ENCODE measurements around the gene ASCC3. TPM values are rescaled to one million over a fixed set of nuclear protein-coding genes. Genes with fewer than 3 reads are reported as not detected.

ASCC3 gene
- total and polyA plus RNA-seq, 2 experiments from 2014 or later = 92.9 to 129 TPM

DNA sequence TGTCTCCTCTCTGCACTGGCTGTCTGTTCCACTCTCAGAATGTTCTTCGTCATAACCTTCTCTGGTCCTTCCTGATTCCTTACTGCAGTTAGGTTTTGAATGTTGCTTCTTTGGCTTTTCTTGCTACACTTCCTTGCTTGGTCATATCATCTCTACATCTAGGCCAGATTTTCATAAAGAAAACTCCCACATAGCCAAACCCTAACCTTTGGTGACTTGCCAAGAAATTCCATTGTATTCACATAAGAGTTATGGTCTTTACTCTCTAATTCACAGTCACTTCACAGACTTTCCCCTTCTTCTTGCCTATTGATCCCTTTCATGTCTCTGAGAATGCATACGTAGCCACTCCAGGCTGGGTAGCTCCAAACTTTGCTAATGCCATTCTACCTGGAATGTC, 374.5 kb downstream of the ASCC3 start:
- Histone ChIP-seq H3K4me1 (ENCODE audit: insufficient read depth) (no peaks in the 10 kb centered on the region), H3K9me2 (ENCODE audit: insufficient read depth) (no peaks in the 10 kb centered on the region), H3K27me3 (ENCODE audit: insufficient read depth) (no peaks in the 10 kb centered on the region), H3K79me2 (replicated peaks; ENCODE audit: insufficient read depth) (no peaks in the 10 kb centered on the region), H3K4me2 (no peak overlapping the region), H3K27ac (ENCODE audit: low read depth) (no peak overlapping the region), H3K4me3 (no peak overlapping the region), H3F3A (replicated peaks; ENCODE audit: low read depth) (no peaks in the 10 kb centered on the region), H2AFZ (no peak overlapping the region), H4K20me1 (replicated peaks; ENCODE audit: insufficient read depth) (no peaks in the 10 kb centered on the region), H3K36me3 (ENCODE audit: insufficient read depth) (no peaks in the 10 kb centered on the region)
- H3K4me1 Mint-ChIP-seq = no peaks in the 10 kb centered on the region
- DNase-seq (ENCODE audit: low spot score) = no peak
- ATAC-seq = no peak
- TF ChIP-seq STAT1 (IDR thresholded peaks at IDR 0.05; ENCODE audit: unreplicated experiment) = no peak
- no peak for TF ChIP-seq EZH2 (IDR thresholded peaks at IDR 0.05; ENCODE audit: low read depth, unreplicated experiment)
- no peak for TF ChIP-seq CTCF (conservative IDR thresholded peaks at IDR 0.05; ENCODE audit: low read depth in 2 of 2)
- TF ChIP-seq, protein P1, sequence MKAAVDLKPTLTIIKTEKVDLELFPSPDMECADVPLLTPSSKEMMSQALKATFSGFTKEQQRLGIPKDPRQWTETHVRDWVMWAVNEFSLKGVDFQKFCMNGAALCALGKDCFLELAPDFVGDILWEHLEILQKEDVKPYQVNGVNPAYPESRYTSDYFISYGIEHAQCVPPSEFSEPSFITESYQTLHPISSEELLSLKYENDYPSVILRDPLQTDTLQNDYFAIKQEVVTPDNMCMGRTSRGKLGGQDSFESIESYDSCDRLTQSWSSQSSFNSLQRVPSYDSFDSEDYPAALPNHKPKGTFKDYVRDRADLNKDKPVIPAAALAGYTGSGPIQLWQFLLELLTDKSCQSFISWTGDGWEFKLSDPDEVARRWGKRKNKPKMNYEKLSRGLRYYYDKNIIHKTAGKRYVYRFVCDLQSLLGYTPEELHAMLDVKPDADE (IDR thresholded peaks at IDR 0.05) = no peak
- no peak for TF ChIP-seq POLR2AphosphoS5 (IDR thresholded peaks at IDR 0.05; ENCODE audit: low read depth)
- no peak for TF ChIP-seq ZNF331 (CRISPR knock-in tag; IDR thresholded peaks at IDR 0.05; ENCODE audit: low read depth)
- no peak for TF ChIP-seq JUNB (IDR thresholded peaks at IDR 0.05; ENCODE audit: unreplicated experiment)
- no peak for TF ChIP-seq ZNF114 (CRISPR knock-in tag; IDR thresholded peaks at IDR 0.05)
- no peak for TF ChIP-seq CREB1 (CRISPR knock-in tag; IDR thresholded peaks at IDR 0.05; ENCODE audit: low read depth)
- no peak for TF ChIP-seq EZH2phosphoT487 (IDR thresholded peaks at IDR 0.05; ENCODE audit: unreplicated experiment)
- no peak for TF ChIP-seq NANOG (IDR thresholded peaks at IDR 0.05; ENCODE audit: borderline replicate concordance)
- TF ChIP-seq, protein P2, sequence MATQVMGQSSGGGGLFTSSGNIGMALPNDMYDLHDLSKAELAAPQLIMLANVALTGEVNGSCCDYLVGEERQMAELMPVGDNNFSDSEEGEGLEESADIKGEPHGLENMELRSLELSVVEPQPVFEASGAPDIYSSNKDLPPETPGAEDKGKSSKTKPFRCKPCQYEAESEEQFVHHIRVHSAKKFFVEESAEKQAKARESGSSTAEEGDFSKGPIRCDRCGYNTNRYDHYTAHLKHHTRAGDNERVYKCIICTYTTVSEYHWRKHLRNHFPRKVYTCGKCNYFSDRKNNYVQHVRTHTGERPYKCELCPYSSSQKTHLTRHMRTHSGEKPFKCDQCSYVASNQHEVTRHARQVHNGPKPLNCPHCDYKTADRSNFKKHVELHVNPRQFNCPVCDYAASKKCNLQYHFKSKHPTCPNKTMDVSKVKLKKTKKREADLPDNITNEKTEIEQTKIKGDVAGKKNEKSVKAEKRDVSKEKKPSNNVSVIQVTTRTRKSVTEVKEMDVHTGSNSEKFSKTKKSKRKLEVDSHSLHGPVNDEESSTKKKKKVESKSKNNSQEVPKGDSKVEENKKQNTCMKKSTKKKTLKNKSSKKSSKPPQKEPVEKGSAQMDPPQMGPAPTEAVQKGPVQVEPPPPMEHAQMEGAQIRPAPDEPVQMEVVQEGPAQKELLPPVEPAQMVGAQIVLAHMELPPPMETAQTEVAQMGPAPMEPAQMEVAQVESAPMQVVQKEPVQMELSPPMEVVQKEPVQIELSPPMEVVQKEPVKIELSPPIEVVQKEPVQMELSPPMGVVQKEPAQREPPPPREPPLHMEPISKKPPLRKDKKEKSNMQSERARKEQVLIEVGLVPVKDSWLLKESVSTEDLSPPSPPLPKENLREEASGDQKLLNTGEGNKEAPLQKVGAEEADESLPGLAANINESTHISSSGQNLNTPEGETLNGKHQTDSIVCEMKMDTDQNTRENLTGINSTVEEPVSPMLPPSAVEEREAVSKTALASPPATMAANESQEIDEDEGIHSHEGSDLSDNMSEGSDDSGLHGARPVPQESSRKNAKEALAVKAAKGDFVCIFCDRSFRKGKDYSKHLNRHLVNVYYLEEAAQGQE (IDR thresholded peaks at IDR 0.05; ENCODE audit: unreplicated experiment) = no peak
- H3K4me3 Mint-ChIP-seq = no peak overlapping the region
- H3K27me3 Mint-ChIP-seq (ENCODE audit: insufficient read depth, low read depth, poor library complexity) = peaks cover 1% of the 10 kb centered on the region
- H3K27ac Mint-ChIP-seq = no peak overlapping the region
- H3K36me3 Mint-ChIP-seq (ENCODE audit: low read depth) = peaks cover 8% of the 10 kb centered on the region
- H3K9me3 Mint-ChIP-seq = no peaks in the 10 kb centered on the region

All from GM23338 (cell line).